ACHN (cell line): Measurements from ENCODE around the gene PDE6H.

ENCODE experiments used
- DNase-seq: peaks from one replicate; pipeline ENCODE4 v3.0.0-alpha.2; 2015
- in situ Hi-C: cut with HindIII; loops from 2 replicates; pipeline ENCODE4 v1.10.0; 2017; ENCODE audit warnings: low sequenced_read_pairs, low pct_ligation_motif_present, low pct_unique_long_range_greater_than_20kb

PDE6H gene

DNA sequence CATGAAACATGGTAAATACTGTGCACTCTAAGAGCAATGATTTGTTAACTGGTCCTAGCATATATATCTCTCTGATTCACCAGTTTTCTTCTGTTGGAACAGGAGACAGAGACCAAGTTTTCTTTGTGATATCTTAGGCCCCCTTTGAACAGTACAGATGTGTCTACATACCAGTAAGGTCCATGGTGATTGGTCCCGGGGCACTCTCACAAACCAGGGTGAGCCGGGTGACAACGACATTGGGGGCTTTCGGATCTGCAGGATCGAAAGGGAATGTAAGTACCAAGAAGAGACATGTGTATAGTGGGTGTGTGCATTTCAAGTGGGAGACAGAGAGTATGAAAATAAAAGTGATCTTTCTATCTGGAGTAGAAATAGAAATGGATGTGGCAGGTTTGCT is 23.2 kb upstream of the PDE6H start:
- in situ Hi-C loops, result no loop called here
- no peak for DNase-seq

DNA sequence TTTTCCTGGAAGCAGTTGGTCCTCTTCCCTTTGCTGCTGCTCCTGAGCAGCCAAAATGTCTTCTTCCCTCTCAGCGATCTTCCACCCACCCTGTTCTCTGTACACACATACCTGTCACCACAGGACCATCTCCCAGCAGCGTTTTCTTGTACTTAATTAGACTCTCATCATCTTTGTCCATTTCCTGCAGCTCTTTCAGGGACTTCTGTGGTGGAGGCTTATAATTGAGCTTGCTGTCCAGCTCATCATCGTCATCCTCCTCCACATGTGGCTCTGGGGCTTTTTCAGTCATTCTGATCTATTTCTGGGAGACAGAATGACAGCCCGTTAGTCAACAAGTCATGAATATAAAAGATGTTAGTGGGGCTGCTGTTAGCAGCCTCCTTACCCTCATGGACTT is 22.4 kb upstream of the PDE6H start:
- DNase-seq, result no peak
- in situ Hi-C loops, result no loop called here

DNA sequence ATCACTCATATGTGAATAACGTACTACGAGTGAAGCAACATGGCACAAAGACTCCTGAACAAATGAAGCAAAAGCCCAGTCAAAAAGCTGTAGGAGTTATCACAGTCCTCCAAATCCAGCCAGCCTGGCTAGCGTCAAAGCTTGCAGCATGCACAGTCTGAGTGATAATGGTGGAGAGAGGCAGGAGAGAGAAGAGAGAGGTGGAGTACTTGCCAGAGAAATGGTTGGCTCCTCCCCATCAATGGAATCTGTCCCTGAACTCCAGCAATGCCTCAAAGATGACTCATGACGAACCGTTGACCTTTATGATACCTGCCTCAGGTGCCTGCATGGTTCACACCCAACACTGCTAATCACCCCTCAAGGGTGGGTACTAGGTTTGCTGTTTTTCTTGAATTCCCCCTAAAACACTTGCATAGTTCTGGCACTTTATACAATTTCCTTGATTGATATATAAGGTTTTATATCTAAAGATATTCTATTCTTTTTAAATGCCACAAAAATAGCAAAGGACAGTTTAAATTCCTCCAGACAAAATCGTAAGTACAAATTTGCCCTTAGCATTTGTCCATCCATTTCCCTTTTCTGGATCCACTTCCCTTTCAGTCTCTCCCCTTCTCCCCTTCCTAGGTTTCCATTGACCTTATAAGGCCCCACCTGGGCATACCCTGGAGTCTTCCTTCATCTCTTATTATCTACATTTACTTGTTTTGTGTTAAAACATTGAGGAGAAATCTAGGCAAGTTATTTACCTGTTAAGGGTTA is 21.7 kb upstream of the PDE6H start:
- DNase-seq, result no peak
- in situ Hi-C loops, result no loop called here

DNA sequence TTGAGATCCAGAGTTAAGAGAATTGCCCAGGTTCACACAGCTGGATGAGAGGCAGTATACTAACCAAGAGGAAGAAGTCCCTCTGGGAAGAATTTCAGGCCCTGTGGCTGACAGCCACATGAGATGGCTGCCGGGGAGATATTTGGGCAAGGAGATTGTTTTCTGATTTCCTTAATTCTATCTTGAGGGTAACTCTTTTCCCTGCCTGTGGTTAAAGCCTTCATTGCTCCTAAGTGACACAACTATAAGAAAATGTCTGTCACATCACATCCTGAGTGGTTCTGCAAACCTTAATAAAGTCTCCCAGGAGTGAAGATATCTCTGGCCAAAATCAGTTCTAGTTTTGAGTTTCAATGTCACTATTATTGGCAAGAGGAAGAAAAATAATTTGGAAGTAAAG is 21.0 kb upstream of the PDE6H start:
- in situ Hi-C loops, result no loop called here
- DNase-seq, result no peak

DNA sequence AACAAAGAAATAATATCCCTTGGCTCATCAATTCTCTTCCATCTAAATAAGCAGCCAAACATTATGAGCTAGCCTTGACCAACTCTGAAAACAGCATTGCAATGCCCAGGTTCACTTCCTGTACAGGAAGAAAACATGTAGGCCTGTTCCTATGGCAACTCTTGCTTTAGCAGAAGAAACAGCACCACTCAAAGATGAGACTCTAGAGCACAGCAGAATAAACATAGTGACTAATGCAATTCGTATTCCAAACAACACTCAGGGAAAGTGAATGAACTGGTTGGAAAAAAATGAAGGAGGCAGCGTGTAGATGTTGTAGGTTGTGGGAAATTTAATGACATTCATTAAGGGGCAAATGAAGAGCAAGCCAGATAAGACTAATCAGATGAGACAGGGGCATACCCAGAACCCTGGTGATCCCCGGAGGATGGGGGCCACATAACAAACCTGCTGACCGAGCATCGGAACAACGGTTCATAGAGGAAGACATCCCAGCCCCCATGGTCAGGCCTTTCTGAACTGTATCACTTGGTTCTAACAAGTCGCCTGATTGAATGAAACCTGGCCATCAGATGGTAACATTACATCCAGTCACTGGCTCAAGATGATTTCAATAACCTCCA is 20.4 kb upstream of the PDE6H start:
- in situ Hi-C loops, result no loop called here
- DNase-seq, result peak; percentile 59

DNA sequence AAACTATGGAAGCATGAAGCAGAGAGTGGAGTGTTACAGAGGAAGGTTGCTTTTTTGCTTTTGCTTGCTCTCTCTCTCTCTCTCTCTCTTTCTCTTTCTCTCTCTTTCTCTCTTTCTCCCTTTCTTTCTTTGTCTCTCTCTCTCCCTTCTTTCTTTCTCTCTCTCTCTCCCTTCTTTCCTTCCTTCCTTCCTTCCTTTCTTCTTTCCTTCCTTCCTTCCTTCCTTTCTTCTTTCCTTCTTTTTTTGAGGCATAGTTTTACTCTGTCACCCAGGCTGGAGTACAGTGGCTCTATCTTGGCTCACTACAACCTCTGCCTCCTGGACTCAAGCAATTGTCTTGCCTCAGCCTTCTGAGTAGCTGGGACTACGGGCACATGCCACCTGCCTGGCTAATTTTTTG is 19.1 kb upstream of the PDE6H start:
- in situ Hi-C loops, result no loop called here
- no peak for DNase-seq

DNA sequence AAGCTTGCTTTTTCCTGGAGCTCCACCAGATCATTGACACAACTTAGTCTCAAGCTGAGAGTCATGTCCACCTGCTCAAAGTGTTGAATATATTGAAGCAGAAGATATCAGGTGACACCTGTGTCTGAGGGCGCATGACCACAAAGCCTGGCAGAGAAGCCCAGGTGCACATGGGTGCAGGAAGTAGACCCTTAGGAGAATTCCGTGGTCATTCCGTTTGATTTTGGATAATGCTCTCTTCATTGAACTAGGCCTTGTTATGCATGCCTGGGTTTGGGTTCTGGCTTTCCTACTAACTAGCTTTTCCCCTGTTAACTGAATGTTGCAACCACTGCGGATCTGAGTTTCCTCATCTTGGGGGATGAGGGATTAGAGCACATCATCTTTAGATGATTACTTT is 18.6 kb upstream of the PDE6H start:
- in situ Hi-C loops, result no loop called here
- DNase-seq, result no peak

DNA sequence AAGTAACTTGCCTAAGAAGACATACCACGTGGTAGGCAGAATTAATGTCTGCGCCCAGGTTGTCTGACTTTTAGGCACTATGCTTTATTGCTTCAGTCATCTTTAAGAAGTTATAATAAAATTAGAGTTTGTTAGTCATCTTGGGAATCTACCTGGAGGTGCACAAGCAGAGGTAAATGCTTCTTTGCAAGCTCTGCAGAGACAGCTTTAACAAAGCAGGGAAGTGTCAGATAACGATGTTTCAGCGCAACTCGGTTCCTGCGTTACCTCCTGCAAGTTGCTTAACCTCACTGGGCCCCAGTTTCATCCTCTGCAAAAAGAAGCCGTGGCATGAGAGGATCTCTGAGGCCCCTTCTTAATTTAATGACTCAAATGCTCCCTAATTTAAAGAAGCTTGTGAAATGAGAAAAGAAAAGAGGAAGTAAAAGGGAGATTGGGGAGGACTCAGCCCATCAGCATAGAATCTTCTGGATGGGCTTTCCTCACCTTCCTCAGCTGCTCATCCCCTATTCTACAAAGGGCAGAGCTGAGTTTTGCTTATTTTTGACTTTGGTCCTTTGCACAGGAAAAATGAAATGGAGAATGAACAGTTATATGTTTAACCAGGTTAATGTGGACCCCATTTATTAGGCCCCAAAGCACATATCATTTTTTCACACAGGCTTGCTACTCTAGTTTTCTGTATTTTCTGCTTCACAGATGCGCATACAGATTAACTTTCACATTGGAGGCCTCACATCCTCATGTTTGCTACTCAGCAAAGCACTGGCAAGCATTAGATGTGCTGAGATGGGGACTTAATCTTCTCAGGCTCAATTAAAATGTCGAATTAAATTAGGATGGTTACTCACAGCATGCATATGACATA is 16.6 kb upstream of the PDE6H start:
- in situ Hi-C loops, result no loop called here
- DNase-seq, result no peak

DNA sequence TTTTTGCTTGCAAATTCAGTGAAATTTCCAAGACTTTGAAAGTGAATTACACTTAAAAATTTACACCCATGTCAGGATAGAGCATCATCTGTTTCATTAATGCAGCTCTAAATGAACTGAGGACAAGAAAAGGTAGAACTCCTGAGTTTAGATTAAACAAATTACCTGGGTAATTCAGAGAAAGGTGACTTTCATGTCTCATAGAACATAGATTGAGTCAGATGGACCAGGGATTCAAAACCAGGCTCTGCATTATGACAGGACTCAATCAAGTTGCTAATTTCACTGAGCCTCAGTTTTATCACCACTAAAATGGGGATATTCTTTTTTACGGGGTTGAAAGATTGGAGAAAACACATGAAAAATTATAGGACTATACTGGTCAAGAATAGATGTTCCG is 15.9 kb upstream of the PDE6H start:
- in situ Hi-C loops, result no loop called here
- DNase-seq, result no peak

DNA sequence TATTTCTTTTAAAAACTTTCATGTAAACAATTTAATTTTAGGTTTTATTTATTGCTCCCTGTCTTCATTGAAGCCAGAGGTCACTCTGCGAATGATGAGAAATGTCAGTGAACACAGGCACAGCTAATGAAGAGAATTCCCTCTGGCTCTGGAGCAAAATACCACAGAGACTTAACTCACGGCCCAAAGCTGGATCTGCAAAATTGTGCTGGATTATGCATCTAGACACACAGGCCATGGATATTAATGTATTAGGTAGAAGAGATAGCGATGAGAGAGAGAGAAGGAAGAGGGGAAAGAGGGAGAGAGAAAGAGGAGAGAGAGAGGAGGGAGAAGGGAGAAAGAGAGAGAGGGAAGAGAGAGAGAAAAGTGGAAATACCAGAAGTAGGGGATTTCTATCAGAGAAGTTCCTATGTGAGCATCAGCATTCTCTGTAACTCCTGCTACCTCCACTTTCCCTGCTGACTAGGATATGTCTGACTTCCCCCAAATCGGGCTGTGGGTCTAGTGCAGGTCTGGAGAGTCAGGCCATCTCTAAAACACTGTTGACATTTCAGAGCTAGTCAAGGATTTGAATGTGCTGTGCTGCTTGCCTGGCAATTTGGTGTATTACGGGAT is 15.2 kb upstream of the PDE6H start:
- DNase-seq, result no peak
- in situ Hi-C loops, result no loop called here

DNA sequence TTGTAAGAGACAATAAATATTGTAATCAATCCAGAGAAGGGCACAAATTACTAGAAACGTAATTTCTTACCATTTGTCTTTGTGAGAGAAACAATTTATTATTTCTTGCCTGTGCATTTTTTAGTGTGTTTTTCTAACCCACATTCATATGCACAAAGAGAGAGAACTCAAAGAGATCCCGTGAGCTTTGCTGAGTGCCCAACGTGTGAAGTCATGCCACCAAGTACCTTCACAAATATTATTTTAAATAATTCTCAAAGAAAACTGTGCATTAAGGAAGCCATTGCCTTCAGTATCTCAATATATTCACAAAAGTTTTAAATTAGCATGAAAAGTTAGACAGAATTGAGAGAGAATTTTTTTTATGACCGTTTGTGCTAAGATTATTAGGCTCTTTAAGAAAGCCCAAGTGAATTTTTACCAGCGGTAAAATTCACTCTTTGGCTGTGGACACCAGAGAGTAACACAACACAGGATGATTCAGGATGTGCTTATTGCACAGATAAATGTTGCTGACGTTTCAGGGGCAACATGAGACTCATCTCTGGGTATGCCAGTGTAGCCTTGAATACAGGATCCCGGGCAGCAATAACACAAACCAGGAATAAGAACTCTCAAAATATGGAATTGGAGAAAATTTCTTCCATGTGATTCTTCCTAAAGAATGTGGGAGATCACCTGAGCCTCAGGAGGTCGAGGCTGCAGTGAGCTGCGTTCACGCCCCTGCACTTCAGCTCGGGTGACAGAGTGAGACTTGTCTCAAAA is 14.3 kb upstream of the PDE6H start:
- in situ Hi-C loops, result no loop called here
- no peak for DNase-seq

DNA sequence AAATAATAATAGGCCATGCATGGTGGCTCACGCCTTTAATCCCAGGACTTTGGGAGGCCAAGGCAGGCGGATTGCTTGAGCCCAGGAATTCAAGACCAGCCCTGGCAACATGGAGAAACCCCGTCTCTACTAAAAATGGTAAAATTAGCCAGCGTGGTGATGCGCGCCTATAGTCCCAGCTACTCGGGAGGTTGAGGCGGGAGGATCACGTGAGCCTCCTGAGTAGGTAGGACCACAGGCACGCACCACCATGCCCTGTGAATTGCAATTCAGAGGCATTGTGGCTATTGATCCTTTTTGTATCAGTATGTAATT is 13.8 kb upstream of the PDE6H start:
- DNase-seq, result no peak
- in situ Hi-C loops, result no loop called here

DNA sequence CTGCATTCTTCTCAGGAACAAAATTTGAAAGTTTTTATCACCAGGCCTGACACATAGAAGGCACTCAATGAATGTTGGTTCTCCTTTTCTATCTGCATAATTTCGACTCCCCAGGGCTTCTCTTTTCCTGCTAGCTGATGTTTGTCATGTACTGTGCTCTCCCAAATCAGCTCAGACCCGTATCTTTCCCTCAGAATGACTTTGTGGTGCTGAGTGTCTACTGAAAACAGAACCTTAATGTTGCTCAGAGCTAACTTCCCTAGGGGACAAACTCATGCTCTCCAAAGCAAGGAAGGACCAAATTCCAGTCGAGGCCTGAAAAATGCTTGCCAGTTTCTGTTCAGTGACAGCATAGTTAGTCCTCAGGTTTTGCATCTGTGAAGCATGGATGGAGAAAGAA is 13.4 kb upstream of the PDE6H start:
- in situ Hi-C loops, result no loop called here
- no peak for DNase-seq

DNA sequence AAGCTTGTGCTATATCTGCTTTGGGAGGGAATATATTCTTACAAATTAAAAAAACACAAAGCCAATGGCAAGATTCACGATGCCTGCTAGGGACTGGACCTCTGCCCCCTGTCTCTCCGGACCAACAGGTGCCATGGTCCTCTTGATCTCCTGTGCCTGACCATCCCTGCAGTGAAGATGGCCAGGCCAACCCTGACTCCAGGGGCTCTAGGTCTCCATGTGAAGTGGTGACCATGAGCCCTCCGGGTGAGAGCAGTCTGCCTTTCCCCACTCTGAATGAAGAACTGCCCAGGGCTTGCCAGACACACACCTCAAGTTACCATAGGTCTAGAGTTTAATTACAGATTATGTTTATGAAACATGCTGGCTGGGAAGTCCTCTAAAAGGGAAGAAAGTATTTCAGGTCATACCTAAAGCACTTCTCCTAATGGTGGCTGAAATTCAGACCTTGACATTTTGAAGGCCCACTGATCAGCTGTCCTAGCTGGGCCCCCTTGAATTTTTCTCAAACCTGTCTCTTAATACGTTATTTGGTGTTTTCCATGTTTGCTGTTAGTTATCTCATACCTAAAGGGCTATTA is 12.8 kb upstream of the PDE6H start:
- DNase-seq, result no peak
- in situ Hi-C loops, result no loop called here

DNA sequence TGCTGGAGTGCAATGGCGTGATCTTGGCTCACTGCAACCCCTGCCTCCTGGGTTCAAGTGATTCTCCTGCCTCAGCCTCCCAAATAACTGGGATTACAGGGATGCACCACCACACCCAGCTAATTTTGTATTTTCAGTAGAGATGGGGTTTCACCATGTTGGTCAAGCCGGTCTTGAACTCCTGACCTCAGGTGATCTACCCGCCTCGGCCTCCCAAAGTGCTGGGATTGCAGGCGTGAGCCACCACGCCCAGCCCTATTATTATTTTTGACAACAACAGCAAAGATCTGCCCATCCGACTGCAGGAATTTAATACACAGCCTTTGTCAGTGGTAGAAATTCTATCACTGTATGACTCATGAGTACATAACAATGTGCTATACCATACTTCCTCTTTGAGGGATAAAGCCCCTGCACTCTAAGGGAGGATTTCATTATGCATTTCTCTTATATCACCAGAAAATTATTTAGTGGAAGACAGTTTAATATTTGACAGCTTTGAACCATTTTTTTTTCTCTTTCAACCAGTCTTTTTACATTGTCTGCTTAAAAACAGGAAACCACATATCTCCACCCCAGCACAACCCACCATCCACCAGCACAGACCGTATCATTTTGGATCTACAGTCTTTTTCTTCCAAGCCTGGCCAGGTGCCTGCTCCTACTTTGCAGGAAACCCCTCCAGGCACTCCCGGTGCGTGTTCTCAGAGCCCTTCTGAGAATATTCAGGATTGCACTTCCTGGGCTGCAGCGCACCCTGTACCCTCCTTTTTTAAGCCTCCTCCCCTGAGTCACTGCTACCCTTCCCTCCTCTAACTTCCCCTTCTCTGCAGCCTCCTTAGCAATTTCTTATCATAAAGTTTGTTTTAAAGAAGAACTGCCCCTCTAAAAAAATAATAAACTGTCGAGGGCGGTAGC is 12.0 kb upstream of the PDE6H start:
- in situ Hi-C loops, result no loop called here
- no peak for DNase-seq

DNA sequence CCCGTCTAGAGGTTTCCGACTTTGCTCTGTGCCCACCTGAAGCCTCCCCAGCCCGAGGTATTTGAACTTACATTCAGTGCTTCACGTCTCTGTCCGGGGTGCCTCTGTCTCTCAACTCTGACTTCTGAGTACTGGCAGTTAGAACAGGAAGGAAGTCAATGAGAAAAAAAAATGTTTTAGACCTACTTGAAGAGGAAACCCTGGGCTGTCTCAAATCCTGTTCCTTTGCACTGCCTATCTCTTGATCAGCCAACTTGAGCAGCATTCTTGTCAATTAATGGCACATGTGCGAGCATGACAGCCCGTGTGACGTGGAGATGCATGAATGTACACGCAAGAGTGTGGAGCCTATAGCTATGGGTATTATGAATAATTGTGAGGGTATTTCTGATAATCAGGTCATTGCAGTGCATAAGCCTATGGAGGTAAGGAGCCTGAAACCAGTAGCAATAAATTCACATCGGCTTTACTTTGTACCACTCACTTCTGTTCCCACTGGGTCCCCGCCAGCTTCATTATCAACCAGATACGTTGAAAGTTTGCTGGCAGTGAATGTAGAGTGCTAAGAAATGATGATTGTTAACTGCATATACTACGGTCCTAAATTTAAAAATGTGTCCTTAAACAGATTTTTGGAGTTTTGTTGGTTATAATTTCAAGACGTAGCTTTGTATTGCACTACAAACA is 11.2 kb upstream of the PDE6H start, which contains the start of gene ARHGDIB:
Gene ARHGDIB, minus strand, starts transcription at position 136 of the 687 bp plus-strand sequence. CDS start 10,889 bp downstream, outside the sequence.
- DNase-seq, result no peak
- in situ Hi-C loops, result no loop called here

DNA sequence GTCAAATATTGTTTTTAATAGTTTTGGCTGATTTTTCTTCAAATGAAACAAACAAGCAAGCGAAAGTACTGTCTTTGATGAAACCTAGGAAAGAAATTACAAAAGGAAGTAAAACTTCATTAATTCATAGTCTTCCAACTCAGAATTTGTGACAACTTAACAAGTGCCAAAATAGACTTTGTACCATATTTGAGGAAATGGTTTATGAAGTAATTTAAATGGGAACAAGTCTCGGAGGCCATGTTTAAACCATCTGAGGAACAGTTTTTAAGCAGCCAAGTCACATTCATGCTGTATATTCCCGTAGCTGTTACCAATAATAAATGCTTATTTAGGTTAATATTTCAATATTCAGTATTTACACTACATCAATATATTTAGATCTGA is 10.7 kb upstream of the PDE6H start:
- in situ Hi-C loops, result no loop called here
- no peak for DNase-seq
